ENCODE results near the gene TPPP2.

TPPP2 gene

DNA sequence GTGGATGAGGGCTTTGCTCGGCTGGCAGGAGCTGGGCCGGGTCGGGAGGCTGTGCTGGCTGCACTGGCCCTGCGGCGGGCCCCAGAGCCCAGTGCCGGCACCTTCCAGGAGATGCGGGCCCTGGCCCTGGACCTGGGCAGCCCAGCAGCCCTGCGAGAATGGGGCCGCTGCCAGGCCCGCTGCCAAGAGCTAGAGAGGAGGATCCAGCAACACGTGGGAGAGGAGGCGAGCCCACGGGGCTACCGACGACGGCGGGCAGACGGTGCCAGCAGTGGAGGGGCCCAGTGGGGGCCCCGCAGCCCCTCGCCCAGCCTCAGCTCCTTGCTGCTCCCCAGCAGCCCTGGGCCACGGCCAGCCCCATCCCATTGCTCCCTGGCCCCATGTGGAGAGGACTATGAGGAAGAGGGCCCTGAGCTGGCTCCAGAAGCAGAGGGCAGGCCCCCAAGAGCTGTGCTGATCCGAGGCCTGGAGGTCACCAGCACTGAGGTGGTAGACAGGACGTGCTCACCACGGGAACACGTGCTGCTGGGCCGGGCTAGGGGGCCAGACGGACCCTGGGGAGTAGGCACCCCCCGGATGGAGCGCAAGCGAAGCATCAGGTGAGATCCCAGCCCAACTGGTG, 51.6 kb downstream of the TPPP2 start:
- DNase-seq, result no peak
